Measurements from ENCODE around the gene TOR1A.

TOR1A gene

GRCh38 chr9:129841071-129841470, 17.1 kb upstream of the TOR1A start:
- in situ Hi-C loops (cut with MboI; ENCODE audit: low sequenced_read_pairs, unreplicated experiment), result no loop called here
- TF ChIP-seq CTCF (IDR thresholded peaks at IDR 0.05; ENCODE audit: borderline replicate concordance, control extremely low read depth, extremely low read depth, insufficient read depth, missing control alignments), result no peak
- no peak for DNase-seq (ENCODE audit: low spot score)

- DNase-seq (ENCODE audit: low spot score), result no peak
- in situ Hi-C loops (cut with MboI; ENCODE audit: low sequenced_read_pairs, unreplicated experiment), result no loop called here
- TF ChIP-seq CTCF (IDR thresholded peaks at IDR 0.05; ENCODE audit: borderline replicate concordance, control extremely low read depth, extremely low read depth, insufficient read depth, missing control alignments), result no peak
These were observed 16.1 kb upstream of the TOR1A start for GRCh38 chr9:129840034-129840433.

GRCh38 chr9:129839324-129840023, 15.5 kb upstream of the TOR1A start:
- no peak for DNase-seq (ENCODE audit: low spot score)
- in situ Hi-C loops (cut with MboI; ENCODE audit: low sequenced_read_pairs, unreplicated experiment), result no loop called here
- no peak for TF ChIP-seq CTCF (IDR thresholded peaks at IDR 0.05; ENCODE audit: borderline replicate concordance, control extremely low read depth, extremely low read depth, insufficient read depth, missing control alignments)

GRCh38 chr9:129838707-129839259, 14.8 kb upstream of the TOR1A start:
- in situ Hi-C loops (cut with MboI; ENCODE audit: low sequenced_read_pairs, unreplicated experiment), result no loop called here
- no peak for TF ChIP-seq CTCF (IDR thresholded peaks at IDR 0.05; ENCODE audit: borderline replicate concordance, control extremely low read depth, extremely low read depth, insufficient read depth, missing control alignments)
- no peak for DNase-seq (ENCODE audit: low spot score)

- no peak for DNase-seq (ENCODE audit: low spot score)
- no peak for TF ChIP-seq CTCF (IDR thresholded peaks at IDR 0.05; ENCODE audit: borderline replicate concordance, control extremely low read depth, extremely low read depth, insufficient read depth, missing control alignments)
- in situ Hi-C loops (cut with MboI; ENCODE audit: low sequenced_read_pairs, unreplicated experiment), result no loop called here
These were observed 12.5 kb upstream of the TOR1A start for GRCh38 chr9:129836311-129837007.

- peak; percentile 43 for DNase-seq (ENCODE audit: low spot score)
- in situ Hi-C loops (cut with MboI; ENCODE audit: low sequenced_read_pairs, unreplicated experiment), result no loop called here
- no peak for TF ChIP-seq CTCF (IDR thresholded peaks at IDR 0.05; ENCODE audit: borderline replicate concordance, control extremely low read depth, extremely low read depth, insufficient read depth, missing control alignments)
These were observed 11.9 kb upstream of the TOR1A start for GRCh38 chr9:129835860-129836223.
